Measurements from ENCODE around the gene PSMD5. TPM values are rescaled to one million over a fixed set of nuclear protein-coding genes. Genes with fewer than 3 reads are reported as not detected.

Gene PSMD5
- total RNA-seq, 2 donors from 2014 or later, result 33.4 to 36.9 TPM

GRCh38 chr9:120777229-120777628 is 65.5 kb downstream of the PSMD5 start:
- ATAC-seq, result no peak
- intact Hi-C loops (cut with DNase I, micrococcal nuclease), result no loop called here
- DNase-seq, result no peak

- DNase-seq (no peak), ATAC-seq (no peak)
- intact Hi-C loops (cut with DNase I, micrococcal nuclease), result no loop called here
These were observed 65.9 kb downstream of the PSMD5 start for GRCh38 chr9:120776788-120777187.

- ATAC-seq (no peak), DNase-seq (no peak)
- intact Hi-C loops (cut with DNase I, micrococcal nuclease), result no loop called here
These were observed 66.9 kb downstream of the PSMD5 start for GRCh38 chr9:120775859-120776258.

GRCh38 chr9:120774719-120775118 is 68.0 kb downstream of the PSMD5 start:
- no peak for DNase-seq
- ATAC-seq, result no peak
- intact Hi-C loops (cut with DNase I, micrococcal nuclease), result no loop called here

- ATAC-seq (no peak), DNase-seq (no peak)
- intact Hi-C loops (cut with DNase I, micrococcal nuclease), result no loop called here
These were observed 69.5 kb downstream of the PSMD5 start for GRCh38 chr9:120773256-120773655.

- DNase-seq (no peak), ATAC-seq (no peak)
- intact Hi-C loops (cut with DNase I, micrococcal nuclease), result no loop called here
These were observed 71.8 kb downstream of the PSMD5 start for GRCh38 chr9:120770931-120771330.

GRCh38 chr9:120768886-120769285 is 73.8 kb downstream of the PSMD5 start:
- intact Hi-C loops (cut with DNase I, micrococcal nuclease), result no loop called here
- no peak for ATAC-seq

GRCh38 chr9:120768247-120768646 is 74.5 kb downstream of the PSMD5 start:
- DNase-seq, result no peak
- intact Hi-C loops (cut with DNase I, micrococcal nuclease), result no loop called here
- no peak for ATAC-seq

More at GRCh38 chr9:120768886-120769285, 73.8 kb downstream of the PSMD5 start:
- no peak for DNase-seq

- DNase-seq (no peak), ATAC-seq (no peak)
- intact Hi-C loops (cut with DNase I, micrococcal nuclease), result no loop called here
These were observed 75.3 kb downstream of the PSMD5 start for GRCh38 chr9:120767451-120767850.

Other genes starting within 250 kb of the PSMD5 start
- gene MEGF9, start 128.5 kb downstream of the PSMD5 start, total RNA-seq, result 10 to 100 TPM in 1 of 2 donors, 1 to 10 TPM in 1; 8.3 to 11.6 TPM
- gene FBXW2, start 49.5 kb downstream of the PSMD5 start, total RNA-seq, result 10 to 100 TPM; 58.2 to 62.0 TPM
- gene PHF19, start 34.3 kb upstream of the PSMD5 start, total RNA-seq, result 10 to 100 TPM; 11.6 to 14.5 TPM
- gene TRAF1, start 83.9 kb upstream of the PSMD5 start, total RNA-seq, result 1 to 10 TPM; 2.2 to 2.8 TPM
- gene C5, start 207.4 kb upstream of the PSMD5 start, total RNA-seq, result 1 to 10 TPM; 1.2 to 1.9 TPM
- gene CNTRL, start 232.0 kb upstream of the PSMD5 start, total RNA-seq, result 1 to 10 TPM; 6.1 to 9.2 TPM

Data from left colon (tissue), 2 donors.